GM12878 (cell line): ENCODE measurements around the gene ZNF417.

ENCODE experiments used
- CHD1 ChIP-seq: IDR thresholded peaks from 2 replicates; pipeline ENCODE4 v1.6.1; 2012; ENCODE audit warnings: low read depth, low read length, improper control_type of control experiment
- CHD2 ChIP-seq: IDR thresholded peaks from 2 replicates; pipeline ENCODE4 v1.6.1; 2011; ENCODE audit warnings: low read depth, low read length, improper control_type of control experiment, borderline replicate concordance
- ESRRA ChIP-seq: IDR thresholded peaks from 2 replicates; pipeline ENCODE4 v1.6.1; 2012; ENCODE audit warnings: mild to moderate bottlenecking, low read length, improper control_type of control experiment
- IKZF1 ChIP-seq: fragments of 450-650 bp; conservative IDR thresholded peaks from 2 replicates; pipeline ENCODE4 v1.6.1; 2017; ENCODE audit warnings: antibody characterized with exemption, mild to moderate bottlenecking
- POLR2A ChIP-seq: IDR thresholded peaks from 2 replicates; pipeline ENCODE4 v1.6.1; 2011; ENCODE audit warnings: low read depth, mild to moderate bottlenecking, low read length
- POLR2AphosphoS5 ChIP-seq: IDR thresholded peaks from 2 replicates; pipeline ENCODE4 v1.6.1; 2011; ENCODE audit warnings: mild to moderate bottlenecking, low read length, inconsistent platforms
- RFX5 ChIP-seq: IDR thresholded peaks from 2 replicates; pipeline ENCODE4 v1.6.1; 2011; ENCODE audit warnings: low read depth, low read length, improper control_type of control experiment
- TCF3 ChIP-seq: IDR thresholded peaks from 2 replicates; pipeline ENCODE4 v1.6.1; 2012; ENCODE audit warnings: low read depth, mild to moderate bottlenecking, low read length, borderline replicate concordance; ENCODE audit not compliant: insufficient read depth
- TF ChIP-seq, protein P1 (sequence below), 3 experiments: IDR thresholded peaks in 2 of 3; conservative IDR thresholded peaks in 1 of 3; 2 replicates each; pipeline ENCODE4 v1.5.1; 2011; ENCODE audit warnings: low read depth in 3 of 3, low read length in 3 of 3, mild to moderate bottlenecking in 3 of 3, control low read depth in 2 of 3, moderate library complexity in 2 of 3, inconsistent platforms in 1 of 3, mixed read lengths in 1 of 3; ENCODE audit not compliant: control insufficient read depth in 2 of 3, insufficient read depth in 1 of 3; ENCODE audit errors: extremely low read depth in 1 of 3
- TF ChIP-seq, protein P2 (sequence below): IDR thresholded peaks from 2 replicates; pipeline ENCODE4 v1.6.1; 2011; ENCODE audit warnings: mild to moderate bottlenecking, low read depth, low read length, moderate library complexity; ENCODE audit not compliant: insufficient replicate concordance

DNA sequence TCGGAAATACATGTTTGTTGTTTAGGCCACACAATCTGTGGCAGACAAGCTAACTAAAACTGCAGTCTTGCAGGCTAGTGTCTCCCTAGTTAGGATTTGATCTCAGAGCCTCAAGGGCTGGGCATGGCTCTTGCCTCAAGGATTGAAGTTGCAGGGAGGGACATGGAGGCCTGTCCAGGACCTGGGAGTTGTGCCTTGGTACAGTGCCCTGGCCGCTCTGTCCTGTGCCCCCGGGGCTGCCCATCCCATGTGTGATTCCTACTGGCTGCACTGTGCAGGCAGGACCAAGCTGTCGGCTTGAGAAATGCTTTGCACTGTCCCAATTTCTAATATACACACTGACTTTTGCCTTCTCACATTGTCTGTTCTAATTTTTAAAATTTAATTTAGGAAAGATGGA lies 38.6 kb upstream of the ZNF417 start:
- TF ChIP-seq CHD1 (no peak), POLR2AphosphoS5 (no peak), ESRRA (no peak), CHD2 (no peak), RFX5 (no peak), IKZF1 (no peak), POLR2A (no peak), TCF3 (no peak)
- TF ChIP-seq, protein P1, sequence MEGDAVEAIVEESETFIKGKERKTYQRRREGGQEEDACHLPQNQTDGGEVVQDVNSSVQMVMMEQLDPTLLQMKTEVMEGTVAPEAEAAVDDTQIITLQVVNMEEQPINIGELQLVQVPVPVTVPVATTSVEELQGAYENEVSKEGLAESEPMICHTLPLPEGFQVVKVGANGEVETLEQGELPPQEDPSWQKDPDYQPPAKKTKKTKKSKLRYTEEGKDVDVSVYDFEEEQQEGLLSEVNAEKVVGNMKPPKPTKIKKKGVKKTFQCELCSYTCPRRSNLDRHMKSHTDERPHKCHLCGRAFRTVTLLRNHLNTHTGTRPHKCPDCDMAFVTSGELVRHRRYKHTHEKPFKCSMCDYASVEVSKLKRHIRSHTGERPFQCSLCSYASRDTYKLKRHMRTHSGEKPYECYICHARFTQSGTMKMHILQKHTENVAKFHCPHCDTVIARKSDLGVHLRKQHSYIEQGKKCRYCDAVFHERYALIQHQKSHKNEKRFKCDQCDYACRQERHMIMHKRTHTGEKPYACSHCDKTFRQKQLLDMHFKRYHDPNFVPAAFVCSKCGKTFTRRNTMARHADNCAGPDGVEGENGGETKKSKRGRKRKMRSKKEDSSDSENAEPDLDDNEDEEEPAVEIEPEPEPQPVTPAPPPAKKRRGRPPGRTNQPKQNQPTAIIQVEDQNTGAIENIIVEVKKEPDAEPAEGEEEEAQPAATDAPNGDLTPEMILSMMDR (IDR thresholded peaks at IDR 0.05 in 2 of 3, conservative IDR thresholded peaks at IDR 0.05 in 1 of 3; ENCODE audit: control insufficient read depth in 2 of 3, extremely low read depth in 1 of 3, insufficient read depth in 1 of 3, low read depth in 3 of 3, low read length in 3 of 3) = no peak
- TF ChIP-seq, protein P2, sequence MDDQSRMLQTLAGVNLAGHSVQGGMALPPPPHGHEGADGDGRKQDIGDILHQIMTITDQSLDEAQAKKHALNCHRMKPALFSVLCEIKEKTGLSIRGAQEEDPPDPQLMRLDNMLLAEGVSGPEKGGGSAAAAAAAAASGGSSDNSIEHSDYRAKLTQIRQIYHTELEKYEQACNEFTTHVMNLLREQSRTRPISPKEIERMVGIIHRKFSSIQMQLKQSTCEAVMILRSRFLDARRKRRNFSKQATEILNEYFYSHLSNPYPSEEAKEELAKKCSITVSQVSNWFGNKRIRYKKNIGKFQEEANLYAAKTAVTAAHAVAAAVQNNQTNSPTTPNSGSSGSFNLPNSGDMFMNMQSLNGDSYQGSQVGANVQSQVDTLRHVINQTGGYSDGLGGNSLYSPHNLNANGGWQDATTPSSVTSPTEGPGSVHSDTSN = no peak
